Skin epidermis (tissue), 12 donors: ENCODE results near the gene ZNF816.
"Not testable (repeated sequence)": the region's sequence is repeated elsewhere in the genome, so short reads cannot be mapped to it uniquely, and the experiment has no call there.

Experiments
- H3K27ac ChIP-seq, 21 experiments: fragments of 200-600 bp; sonication (generic) in 11 of 21; one replicate each; pipeline ENCODE4 v1.5.0; 2020; ENCODE audit warnings: mild to moderate bottlenecking in 3 of 21, inconsistent platforms in 2 of 21, moderate library complexity in 2 of 21
- H3K4me3 ChIP-seq, 7 experiments: fragments of 200-600 bp; sonication (generic) in 2 of 7; one replicate each; pipeline ENCODE4 v1.5.0; 2020; ENCODE audit warnings: inconsistent platforms in 2 of 7, mild to moderate bottlenecking in 2 of 7, moderate library complexity in 1 of 7

Gene ZNF816

DNA sequence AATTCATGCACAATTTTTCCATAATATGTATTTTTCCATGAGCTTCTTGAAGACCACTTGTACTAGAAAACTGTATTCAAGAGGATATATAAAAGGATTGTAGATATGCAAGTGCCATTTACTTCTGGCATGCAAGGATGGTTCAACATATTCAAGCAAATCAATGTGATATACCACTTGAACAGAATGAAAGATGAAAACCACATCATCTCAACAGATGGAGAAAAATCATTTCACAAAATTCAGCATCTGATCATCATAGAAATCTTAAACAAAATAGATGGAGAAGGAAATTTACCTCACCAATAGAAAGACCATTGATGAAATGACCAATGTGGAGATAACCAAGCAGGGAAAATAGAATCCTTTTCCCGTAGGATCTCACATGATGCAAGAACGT lies 5.1 kb upstream of the ZNF816 start:
- Histone ChIP-seq H3K4me3 (no peak overlapping the region), H3K27ac (no peak overlapping the region)

DNA sequence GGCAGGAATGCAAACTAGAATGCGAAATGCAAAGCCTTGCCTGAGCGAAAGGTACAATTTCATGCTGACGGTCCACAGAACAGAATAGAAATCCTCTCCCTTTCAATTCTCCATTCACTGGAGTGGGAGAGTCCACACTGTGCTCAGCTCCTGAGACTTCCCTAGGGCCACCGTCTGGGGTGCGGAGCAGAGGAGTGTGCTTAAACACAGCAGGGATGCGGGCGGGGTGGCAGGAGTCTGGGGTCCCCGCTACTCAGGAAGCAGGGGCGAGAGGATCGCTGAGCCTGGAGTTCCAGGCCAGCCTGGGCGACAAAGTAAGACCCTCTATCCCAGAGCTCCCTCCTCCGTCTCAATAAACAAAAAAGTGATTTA lies 552 bp upstream of the ZNF816 start:
- Histone ChIP-seq H3K27ac (peak overlapping the region in 20 of 21 experiments; percentile 25 to 90 (median 80)), H3K4me3 (peak overlapping the region; percentile 52 to 75 (median 67))

DNA sequence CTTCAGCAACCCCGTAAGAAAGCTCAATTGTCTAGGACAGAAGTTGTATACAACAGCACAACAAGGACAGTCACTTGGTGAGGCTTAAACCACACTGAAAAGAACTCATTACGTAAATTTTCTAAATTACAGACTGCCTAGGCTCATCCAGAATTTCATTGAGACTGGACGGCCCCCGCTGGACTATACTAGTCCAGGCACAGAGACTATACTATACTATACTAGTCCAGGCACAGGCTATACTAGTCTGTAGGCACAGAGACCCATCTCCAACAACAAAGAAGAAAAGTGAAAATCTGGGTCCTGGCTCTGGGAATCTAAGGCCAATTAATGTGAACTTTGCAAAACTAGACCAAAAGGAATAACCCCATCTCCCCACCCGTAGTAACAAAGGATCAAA lies 700 bp downstream of the ZNF816 start:
- Histone ChIP-seq H3K4me3 (peak overlapping the region; percentile 52 to 75 (median 67)), H3K27ac (peak overlapping the region in 20 of 21 experiments; percentile 63 to 90 (median 82))

DNA sequence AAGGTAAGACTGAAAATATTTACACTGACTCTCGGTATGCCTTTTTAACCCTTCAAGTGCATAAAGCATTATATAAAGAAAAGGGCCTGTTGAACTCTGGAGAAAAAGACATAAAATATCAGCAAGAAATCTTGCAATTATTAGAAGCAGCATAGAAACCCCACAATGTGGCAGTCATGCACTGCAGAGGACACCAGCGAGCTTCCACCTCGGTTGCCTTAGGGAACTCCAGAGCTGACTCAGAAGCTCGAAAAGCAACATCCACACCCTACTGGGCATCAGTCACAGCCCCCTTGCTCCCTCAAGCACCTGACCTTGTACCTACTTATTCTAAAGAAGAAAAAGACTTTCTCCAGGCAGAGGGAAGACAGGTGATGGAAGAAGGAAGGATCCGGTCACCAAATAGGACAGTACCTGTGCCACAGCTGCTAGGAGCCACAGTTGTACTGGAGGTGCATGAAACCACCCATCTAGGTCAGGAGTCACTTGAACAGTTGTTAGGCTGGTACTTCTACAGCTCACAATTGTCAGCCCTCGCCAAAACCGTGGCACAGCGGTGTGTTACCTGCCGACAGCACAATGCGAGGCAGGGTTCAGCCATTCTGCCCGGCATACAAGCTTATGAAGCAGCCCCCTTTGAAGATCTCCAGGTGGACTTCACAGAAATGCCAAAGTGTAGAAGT lies 2.9 kb downstream of the ZNF816 start:
- H3K4me3 ChIP-seq, result no peak overlapping the region

DNA sequence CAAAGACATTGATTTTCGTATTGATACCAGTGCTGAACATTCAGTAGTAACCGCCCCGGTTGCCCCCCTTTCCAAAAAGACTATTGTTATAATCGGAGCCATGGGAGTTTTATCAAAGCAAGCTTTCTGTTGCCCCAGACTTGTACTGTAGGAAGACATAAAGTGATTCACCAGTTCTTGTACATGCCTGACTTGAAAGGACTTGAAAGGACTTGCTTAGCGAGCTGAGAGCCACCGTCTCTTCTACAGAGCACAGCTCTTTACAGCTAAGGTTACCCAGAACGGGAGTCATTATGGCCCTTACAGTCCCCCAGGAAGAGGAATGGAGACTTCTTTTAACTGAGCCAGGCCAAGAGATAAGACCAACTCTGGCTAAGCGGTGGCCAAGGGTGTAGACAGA lies 5.1 kb downstream of the ZNF816 start:
- H3K4me3 ChIP-seq, result no peak overlapping the region
- H3K27ac ChIP-seq, result peak overlapping the region in 1 of 21 experiments; percentile 27

More for the DNA sequence above, 2.9 kb downstream of the ZNF816 start:
- no peak overlapping the region for H3K27ac ChIP-seq

DNA sequence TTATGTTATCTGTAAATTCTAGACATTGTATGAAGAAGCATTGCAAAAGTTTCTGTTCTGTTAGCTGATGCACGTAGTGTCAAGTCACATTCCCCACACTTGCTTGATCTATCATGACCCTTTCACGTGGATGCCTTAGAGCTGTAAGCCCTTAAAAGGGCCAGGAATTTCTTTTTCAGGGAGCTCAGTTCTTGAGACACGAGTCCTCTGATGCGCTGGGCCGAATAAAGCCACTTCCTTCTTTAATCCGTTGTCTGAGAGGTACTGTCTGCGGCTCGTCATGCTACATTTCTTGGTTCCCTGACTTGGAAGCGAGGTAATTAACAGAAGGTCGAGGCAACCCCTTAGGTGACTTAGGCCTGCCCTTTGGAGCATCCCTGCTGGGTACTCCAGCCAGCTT lies 5.8 kb downstream of the ZNF816 start:
- H3K27ac ChIP-seq, result no peak overlapping the region
- no peak overlapping the region for H3K4me3 ChIP-seq

DNA sequence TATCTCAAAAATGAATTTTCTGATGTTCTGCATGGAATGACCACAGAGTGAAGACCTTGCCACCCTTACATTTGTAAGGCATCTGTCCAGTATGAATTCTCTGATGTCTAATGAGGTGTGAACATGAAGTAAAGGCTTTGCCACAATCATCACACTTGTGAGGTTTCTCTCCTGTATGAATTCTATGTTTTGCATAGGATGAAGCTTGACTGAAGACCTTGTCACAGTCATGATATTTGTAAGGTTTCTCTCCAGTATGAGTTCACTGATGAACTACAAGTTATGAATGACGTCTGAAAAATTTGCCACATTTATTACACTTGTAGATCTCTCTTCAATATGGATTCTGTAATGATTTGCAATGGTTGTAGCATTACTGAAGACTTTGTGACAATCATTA lies 13.3 kb downstream of the ZNF816 start:
- H3K4me3 ChIP-seq, result no peak overlapping the region
- no peak overlapping the region for H3K27ac ChIP-seq

DNA sequence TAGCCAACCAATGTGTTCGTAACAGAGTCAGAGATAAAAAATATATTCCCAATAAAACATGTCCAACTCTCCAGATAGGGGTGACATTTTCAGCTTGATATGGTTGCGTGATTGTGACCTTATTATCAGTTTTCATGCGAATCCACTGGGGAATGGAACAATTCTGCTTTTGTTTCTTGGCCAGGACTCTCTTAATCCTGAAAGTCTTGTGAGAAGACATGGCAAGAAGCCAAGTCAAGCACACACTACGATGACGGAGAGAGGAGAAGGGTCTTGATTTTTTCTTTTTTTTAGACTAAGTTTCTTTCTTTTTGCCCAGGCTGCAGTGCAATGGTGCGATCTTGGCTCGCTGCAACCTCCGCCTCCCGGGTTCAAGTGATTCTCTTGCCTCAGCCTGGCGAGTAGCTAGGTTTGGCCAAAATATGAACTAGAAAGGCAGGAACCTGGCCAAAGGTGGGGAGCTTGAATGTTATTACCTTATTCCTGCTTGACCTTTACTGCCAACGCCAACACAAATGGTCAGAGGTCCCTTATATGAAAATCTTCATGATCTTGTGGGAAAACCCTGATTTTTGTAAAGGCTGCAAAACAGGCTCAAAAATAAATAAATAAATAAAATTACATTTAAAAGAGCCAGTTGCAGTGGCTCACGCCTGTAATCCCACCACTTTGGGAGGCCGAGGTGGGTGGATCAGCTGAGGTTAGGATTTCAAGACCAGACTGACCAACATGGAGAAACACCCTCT lies 14.5 kb downstream of the ZNF816 start:
- H3K4me3 ChIP-seq, result no peak overlapping the region
- no peak overlapping the region for H3K27ac ChIP-seq

DNA sequence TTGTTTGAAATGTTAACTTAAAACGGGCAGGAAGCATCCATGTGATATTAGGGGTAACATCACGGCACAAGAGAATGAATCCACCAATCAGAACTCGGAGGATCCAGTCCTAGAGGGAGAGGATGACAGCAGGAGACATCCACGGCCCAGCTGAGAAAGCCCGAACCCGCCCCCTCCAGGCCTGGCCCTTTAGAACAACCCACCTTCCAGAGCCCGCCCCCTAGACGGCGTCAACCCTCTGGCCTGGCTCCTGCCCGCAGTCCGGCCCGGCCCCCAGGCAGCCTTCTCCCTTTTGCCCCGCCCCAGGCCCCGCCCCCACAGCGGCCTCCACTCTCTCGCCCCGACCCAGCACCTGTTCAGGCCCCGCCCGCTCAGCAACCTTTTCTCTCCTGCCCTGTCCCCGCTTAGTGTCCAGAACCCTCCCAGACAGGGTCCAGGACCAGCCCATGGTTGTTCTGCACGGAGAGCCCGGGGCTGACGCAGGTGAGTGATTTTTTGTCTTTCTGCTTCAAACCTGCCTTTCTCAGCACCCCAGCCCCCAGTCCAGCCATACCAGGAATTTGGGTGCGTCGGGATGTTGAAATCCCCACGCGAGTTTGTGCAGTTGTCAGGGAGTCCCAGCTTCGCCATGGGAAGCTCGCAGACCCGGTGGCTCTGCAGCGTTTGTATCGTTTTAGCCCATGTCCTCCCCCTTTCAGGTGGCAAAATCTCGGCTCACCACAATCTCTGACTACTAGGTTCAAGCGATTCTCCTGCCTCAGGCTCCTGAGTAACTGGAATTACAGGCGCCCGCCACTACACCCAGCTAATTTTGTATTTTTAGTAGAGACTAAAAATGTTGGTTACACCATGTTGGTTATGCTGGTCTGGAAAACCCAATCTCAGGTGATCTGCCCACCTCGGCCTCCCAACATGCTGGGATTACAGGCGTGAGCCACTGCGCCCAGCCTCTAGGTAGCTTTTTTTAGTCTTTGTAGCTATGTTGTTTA lies 16.1 kb downstream of the ZNF816 start:
- H3K4me3 ChIP-seq, result no peak overlapping the region

DNA sequence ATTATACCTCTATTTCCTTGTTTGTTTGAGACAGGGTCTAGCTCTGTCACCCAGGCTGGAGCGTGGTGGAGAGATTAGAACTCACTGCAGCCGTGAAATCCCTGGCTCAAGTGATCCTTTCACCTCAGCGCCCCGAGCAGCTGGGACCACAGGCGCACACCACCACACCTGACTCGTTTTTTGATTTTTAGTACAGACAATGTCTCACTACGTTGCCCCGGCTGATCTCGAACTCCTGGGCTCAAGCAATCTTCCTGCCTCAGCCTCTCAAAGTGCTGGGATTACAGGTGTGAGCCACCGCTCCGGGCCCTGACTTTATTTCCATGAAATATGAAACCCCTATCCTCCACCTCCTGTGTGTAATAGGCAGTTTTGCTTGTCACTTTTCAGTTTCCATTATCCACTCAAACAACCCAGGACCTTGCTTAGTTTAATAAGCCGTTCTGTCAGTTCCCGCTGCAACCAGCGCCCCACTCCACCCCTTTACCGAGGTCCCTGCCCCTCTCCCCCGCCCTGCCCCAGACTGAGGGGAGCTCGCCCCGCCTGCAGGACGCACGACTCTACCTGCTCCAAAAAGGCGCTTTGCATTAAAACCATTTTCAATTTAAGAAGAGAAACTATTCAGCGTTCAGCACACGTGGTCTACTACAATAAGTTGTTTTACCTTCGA lies 16.9 kb downstream of the ZNF816 start:
- H3K27ac ChIP-seq, result no peak overlapping the region
- H3K4me3 ChIP-seq, result no peak overlapping the region

More for the DNA sequence above, 16.1 kb downstream of the ZNF816 start:
- no peak overlapping the region for H3K27ac ChIP-seq

DNA sequence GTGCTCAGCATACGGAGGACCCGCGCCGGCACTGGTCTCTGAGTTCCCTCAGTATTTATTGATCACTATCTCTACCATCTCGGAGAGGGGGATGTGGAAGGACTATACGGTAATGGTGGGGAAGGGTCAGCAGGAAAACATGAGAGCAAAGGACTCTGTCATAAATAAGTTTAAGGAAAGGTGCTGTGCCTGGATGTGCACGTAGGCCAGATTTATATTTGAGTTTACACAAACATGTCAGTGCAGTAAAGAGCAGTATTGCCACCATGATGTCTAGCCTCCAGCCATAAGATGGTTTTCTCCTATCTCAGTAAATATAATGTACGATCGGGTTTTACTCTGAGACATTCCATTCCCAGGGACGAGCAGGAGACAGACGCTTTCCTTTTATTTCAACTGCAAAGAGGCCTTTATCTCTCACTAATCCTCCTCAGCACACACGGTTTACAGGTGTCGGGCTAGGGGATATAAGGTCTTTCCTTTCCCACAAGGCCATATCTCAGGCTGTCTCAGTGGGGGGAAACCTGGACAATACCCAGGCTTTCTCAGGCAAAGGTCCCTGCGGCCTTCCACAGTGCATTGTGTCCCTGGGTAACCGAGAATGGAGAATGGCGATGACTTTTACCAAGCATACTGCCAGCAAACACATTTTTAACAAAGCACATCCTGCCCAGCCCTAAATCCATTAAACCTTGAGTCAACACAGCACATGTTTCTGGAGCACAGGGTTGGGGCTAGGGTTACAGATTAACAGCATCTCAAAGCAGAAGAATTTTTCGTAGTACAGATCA lies 17.8 kb downstream of the ZNF816 start:
- not testable (repeated sequence) for H3K4me3 ChIP-seq, H3K27ac ChIP-seq

DNA sequence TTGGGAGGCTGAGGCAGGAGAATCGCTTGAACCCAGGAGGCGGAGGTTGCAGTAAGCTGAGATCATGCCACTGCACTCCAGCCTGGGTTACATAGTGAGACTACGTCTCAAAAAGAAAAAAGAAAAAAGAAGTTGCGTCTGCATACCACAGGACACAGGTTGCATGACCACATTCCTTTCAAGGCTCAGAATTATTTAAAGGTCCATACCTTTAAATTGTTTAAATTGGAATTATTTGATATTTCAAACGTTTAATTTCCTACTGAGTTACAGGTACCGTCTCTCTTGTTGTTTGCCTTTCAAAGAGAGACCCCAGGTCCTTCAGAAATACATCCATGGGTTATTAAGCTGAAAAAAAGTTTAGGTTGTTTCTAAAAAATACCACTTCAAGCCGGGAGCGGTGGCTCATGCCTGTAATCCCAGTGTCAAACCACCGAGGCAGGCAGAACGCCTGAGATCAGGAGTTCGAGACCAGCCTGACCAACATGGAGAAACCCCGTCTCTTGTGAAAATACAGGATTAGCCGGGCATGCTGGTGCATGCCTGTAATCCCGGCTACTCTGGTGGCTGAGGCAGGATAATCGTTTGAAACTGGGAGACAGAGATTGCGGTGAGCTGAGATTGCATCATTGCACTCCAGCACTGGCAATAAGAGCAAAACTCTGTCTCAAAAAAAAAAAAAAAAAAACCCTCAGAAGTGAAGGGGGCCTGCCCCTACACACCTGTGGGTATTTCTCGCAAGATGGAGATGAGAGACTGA lies 18.6 kb downstream of the ZNF816 start:
- Histone ChIP-seq H3K27ac (no peak overlapping the region), H3K4me3 (no peak overlapping the region)

DNA sequence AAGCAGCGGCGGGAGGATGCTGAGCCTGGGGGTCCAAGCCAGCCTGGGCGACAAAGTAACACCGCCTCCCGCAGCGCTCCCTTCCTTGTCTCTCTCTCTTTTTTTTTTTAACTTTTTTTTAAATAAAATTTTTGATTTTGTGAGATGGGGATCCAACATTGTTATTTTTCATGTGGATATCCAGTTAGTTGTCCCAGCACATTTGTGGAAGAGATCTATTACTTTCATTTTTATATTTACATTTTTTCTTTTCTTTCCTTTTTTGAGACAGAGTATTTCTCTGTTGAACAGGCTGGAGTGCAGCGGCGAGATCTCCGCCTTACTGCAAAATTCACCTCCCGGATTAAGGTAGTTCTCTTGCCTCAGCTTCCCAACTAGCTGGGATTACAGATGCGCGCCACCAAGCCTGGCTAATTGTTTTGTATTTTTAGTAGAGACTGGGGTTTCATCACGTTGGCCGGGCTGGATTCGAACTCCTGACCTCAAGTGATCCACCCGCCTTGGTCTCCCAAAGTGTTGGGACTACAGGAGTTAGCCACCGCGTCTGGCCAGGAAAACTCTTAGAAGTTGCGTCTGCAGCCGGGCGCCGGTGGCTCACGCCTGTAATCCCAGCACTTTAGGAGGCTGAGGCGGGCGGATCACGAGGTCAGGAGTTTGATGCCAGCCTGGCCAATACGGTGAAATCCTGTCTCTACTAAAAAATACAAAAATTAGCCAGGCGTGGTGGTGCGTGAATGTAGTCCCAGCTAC lies 19.4 kb downstream of the ZNF816 start:
- Histone ChIP-seq H3K27ac (peak overlapping the region in 15 of 21 experiments; percentile 26 to 91 (median 79)), H3K4me3 (peak overlapping the region; percentile 55 to 84 (median 70))

DNA sequence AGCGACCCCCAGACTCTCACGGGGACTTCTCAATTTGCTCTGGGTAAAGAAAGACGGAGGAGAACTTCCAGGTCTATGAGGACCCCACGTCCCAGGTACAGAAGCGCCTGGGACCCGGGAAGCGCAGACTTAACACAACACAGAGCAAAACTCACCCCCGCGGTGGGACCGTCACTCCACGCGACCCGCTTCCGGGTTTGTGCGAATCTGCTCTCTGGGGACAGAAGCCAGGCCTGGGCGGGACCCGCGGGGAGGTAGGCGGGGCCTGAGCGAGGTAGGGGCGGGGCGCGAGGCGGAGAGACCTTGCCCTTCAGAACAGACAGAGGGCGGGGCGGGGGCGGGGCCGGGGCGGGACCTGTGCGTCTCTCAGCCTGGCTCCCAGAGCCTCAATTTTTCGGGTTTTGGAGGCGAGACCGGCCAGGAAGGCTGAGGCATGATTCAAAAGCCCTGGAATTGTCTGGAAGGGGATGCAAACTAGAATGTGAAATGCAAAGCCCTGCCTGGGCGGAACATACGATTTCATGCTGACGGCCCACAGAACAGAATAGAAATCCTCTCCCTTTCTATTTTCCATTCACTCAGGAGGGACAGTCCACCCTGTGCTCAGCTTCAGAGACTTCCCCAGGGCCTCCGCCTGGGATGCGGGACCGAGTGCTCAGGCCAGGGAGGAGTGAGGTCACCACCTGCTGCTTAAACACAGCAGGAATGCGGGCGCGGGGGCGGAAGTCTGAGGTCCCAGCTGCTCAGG lies 20.1 kb downstream of the ZNF816 start:
- Histone ChIP-seq H3K27ac (peak overlapping the region; percentile 24 to 91 (median 83)), H3K4me3 (peak overlapping the region; percentile 55 to 84 (median 70))

DNA sequence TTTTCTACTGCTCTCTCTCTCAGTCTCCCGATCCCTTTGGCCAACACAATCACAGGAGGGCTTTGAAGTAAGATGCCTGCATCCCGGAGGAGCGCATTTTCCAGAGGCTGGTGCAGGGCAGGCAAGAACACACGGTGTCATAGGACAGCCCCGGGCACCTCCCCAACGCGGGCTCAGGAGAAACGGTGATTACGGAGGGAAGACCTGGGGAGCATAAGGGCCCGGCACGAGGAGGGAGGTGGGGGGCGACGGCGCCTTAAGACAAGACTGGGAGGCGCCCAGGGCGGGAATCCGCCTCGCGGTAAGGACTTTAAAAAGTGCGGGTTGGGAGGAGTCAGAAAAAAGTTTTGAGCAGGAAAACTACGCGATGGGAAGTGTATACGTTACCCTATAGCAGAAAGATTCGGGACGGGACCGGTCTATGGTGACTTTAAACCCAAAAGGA lies 20.7 kb downstream of the ZNF816 start:
- H3K27ac ChIP-seq, result peak overlapping the region; percentile 24 to 91 (median 83)
- peak overlapping the region; percentile 55 to 84 (median 70) for H3K4me3 ChIP-seq

DNA sequence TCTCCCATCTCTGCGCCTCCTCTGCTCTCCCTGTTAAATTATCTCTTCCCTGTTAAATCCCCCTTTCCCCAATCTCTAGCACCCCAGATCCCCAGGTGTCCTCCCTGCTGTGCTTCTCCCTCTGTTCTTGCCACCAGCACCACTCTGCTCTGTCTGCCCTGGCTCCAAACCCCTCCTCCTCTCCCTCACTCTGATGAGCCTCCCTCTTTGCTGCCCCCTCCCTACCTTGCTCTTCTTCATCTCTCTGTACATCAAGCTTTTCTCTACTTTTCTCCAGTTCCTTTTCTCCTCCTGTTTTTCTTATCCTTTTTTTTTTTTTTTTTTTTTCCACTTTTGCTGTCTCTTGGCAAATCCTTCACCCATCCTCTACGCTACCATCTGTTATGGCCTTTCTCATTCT lies 21.2 kb downstream of the ZNF816 start:
- Histone ChIP-seq H3K27ac (peak overlapping the region in 3 of 21 experiments; percentile 82 to 88 (median 86)), H3K4me3 (peak overlapping the region; percentile 55 to 84 (median 70))
